ENCODE results near the gene MYF6.

Gene MYF6

DNA sequence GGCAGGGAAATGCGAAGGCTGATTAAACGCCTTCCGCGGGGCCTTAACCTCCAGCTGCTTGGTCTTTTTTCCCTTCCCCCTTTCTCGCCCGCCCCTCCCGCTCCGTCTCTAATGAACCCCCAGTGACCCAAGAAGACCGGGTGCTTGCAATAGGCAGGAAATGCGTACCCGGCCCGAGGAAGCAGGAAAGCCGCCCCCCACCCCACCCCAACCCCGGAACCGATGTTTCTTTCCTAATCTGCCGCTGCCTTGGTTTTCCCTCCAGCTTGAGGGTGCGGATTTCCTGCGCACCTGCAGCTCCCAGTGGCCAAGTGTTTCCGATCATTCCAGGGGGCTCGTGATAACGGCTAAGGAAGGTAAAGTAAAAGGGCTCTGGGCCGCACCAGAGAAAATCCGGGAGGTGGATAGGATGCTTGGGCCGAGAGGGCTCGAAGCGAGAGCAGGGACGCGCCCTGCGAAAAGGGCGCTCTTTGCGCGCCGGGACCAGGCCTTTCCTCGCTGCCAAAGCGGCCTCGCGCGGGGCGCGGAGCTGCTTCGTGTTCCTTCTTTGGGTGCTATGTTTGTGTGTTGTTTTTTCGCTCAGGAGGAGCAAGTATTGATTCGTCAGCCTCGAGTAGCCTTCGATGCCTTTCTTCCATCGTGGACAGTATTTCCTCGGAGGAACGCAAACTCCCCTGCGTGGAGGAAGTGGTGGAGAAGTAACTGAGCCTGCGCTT, 983 bp downstream of the MYF6 start:
- no peak for DNase-seq

- no peak for DNase-seq
Observed at GRCh38 chr12:80708975-80709328, 1.5 kb downstream of the MYF6 start.

DNA sequence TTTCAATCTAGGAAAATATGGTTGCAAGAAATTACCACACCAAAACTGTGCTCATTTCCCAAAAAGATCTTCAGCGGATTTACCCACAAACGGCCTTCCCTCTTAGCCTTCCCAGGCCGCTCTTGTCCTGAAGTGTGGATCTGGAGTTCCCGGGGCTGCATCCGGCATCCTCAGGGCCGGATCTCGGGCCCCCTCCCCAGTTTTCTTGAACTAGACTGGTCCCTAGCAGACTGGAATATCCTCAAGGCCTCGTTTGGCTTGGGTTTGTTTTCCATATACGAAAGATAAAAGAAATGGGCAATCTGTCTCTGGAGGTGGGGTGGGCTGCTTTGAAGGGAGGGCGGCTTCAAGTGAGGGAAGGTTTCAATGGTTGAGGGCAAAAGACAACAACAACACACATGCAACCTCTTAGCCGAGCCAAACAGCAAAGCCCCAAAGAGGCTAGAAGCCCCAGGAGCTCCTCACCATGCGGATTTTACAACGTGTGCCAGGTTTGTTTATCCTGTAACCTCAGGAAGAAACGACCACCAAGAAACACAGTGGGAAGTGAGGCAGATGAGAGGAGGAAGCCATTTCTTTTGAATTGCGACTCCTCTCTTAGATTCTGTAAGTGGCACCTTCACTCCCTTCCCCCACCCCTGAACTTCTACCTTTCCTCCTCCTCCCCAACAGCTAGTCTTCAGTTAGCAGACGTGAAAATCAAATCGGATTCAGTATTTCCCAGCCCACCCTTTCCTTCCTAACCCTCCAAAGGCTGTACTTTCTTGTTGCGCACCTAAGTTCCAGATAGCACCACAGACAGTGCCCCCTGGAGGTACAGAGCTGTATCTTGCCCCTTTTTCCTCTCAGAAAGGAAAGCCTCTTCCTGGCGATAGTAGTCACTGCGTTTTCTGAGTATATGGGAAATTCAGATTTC, 2.6 kb downstream of the MYF6 start:
- DNase-seq = peak; percentile 6

DNA sequence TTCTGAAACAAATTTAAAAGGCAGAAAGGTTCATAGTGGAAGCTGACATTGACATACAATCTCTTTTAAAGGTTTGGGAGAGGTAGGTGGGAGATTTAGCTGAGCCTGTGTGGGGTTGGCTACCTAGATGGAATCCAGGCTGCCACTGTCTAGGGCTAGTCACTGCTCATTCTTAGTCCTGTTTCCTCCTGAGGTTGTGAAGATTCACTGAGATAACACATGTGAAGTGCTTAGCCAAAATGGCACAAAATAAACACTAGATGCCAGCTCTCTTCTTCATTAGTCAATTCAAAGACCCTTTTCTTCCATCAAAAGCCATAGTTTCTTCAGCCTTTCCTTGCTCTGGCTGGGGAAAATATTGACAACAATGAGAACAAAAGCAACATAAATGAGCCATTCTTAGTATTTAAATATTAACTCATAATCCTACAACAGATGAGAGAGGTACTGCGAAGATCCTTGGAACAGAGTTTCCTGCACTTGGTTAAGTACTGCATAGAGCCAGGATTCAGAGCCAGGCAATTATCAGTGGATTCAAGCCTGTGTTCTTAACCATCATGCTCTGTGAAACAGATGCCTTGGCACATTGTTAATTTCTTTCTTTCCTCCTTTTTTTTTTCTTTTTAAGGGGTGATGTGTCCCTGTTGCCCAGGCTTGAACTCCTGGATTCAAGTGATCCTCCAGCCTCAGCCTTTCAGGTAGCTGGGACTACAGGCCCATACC, 3.5 kb downstream of the MYF6 start:
- no peak for DNase-seq

DNA sequence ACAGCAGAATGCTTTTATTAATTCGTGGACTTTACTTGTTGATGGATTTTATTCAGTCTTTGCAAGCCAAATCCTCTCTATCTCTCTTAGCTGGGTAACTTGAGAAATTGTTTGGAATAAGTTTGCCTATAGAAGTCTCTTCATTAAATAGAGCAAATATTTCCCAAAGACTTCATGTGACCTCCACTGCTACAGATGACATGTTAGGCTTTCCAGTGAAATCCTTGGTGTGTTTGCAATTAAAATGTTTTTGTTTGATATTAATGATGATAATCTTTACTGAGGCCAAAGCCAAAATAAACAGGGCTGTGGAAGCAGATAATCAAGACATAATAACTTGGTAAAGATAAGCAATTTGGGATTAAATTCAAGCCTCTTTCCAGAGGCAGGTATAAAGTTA, 4.4 kb downstream of the MYF6 start:
- DNase-seq = no peak

- DNase-seq = no peak
Observed at GRCh38 chr12:80712866-80713265, 5.4 kb downstream of the MYF6 start.

- no peak for DNase-seq
Observed at GRCh38 chr12:80713419-80713818, 6.0 kb downstream of the MYF6 start.

DNA sequence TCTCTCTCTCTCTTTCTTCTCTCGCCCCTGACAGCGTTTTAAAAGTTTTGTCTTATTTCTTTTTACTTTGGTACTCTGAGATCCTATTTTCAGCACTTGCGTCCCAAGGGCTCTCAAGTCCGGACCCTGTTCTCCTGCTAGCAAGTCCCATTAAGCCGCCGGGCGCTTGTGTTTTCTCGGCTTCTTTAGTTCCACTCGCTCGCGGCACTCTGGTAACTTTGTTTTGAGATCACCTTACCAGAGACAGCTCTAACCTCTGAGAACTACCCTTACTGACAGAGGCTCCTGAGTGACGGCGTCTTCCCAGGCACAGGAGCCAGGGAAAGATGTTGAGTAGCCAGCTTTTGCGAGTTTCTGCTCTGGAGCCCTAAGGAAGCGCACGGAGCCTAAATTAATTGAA, 6.6 kb downstream of the MYF6 start:
- DNase-seq = no peak

GRCh38 chr12:80714846-80715245, 7.4 kb downstream of the MYF6 start:
- no peak for DNase-seq

DNA sequence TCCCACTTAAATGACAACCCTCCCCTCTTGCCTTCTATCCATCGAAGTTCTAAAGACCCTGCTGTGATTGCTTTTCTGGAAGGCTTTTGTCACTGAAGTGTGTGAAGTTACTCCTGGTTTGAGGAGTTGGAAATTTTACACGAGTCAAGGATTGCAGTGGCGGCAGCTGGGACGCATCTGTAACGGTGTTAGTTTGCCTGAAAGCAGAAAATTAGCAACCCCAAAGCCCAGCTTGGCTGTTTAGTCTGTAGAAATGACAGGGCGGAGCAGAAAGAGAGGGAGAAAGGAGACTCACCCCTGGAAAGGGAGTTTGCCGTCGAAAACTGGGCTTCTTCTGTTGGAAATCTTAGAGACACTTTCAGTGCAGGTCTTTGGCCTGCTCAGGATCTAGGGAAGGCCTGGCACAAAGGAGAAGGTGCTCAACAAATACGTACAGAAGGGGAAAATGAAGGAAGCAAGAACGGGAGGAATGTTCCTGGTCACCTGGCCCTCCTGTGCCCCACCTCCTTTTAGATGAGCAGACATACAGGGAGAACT, 8.3 kb downstream of the MYF6 start:
- DNase-seq = no peak

DNA sequence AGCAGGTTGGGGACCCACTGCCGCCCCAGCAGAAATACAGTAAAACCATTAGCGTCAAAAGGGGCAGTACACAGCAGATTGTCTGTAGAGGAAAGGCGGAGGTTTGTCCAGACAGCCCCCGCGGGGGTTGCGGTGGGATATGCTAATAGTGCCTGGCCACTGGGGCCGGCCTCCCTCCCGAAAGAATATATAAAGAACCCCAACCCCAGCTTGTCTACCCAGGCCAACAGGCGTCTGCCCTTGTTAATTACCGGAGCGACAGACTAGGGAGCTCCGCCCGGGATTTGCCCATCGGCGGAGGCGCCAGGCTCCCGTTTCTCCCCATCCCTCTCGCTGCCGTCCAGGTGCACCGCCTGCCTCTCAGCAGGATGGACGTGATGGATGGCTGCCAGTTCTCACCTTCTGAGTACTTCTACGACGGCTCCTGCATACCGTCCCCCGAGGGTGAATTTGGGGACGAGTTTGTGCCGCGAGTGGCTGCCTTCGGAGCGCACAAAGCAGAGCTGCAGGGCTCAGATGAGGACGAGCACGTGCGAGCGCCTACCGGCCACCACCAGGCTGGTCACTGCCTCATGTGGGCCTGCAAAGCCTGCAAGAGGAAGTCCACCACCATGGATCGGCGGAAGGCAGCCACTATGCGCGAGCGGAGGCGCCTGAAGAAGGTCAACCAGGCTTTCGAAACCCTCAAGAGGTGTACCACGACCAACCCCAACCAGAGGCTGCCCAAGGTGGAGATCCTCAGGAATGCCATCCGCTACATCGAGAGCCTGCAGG, 9.4 kb downstream of the MYF6 start, which contains the start of gene MYF5:
Gene MYF5 (plus strand): TSS at position 217 of the 774 bp plus-strand sequence. CDS start 152 bp downstream, at position 369.
- DNase-seq = no peak

- DNase-seq = no peak
Observed at GRCh38 chr12:80717856-80718255, 10.4 kb downstream of the MYF6 start.

GRCh38 chr12:80720516-80720915, 13.1 kb downstream of the MYF6 start:
- no peak for DNase-seq

GRCh38 chr12:80721326-80721725, 13.9 kb downstream of the MYF6 start:
- no peak for DNase-seq

DNA sequence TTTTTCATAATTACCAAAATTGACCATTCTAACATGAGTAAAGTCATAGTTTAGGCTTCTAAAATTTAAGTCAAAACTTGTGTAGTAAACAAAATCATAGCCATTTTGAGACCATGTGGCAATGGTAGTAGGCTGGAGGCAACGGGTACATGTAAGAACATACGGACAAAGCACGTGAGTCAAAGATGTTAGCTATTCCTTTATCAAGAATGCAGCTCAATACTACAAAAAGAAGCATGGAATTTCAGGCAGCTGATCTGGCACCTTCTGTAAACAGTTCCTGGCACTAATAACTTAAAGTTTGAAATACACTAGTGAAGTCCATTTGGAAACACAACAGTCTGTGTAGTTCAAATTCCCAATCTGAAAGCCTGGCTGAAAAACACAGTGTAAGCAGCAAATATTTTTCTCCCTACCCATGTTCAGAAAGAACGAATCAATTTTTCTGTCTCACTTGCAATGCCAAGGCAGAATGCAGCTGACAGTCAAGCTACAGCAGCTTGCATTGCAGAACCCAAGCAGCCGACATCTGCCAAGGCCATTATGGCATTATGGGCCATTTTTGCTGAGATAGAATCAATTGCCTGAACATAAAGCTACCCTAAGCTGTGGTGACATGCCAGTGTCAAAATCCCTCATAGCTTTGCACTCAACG, 38.5 kb downstream of the MYF6 start:
- DNase-seq = no peak

DNA sequence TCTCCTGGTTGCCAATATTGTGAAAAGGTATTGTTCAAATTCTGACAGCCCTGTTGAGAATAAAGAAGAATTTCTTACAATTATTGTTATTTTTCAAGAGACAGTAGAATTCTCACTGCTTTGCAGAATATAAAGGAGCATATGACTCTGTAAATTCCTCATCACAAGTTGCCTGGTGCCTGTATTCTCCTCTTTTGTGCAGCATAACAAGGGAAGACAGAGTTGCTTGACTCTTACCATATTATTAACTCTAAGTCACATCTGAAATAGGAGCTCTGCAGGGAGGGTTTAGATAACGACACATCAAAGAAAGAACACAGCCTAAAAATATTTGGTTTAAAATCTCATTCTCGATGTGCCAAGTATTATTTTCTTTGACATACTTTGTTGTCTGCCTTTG, 40.4 kb downstream of the MYF6 start:
- DNase-seq = no peak

GRCh38 chr12:80749456-80749855, 42.0 kb downstream of the MYF6 start:
- no peak for DNase-seq

DNA sequence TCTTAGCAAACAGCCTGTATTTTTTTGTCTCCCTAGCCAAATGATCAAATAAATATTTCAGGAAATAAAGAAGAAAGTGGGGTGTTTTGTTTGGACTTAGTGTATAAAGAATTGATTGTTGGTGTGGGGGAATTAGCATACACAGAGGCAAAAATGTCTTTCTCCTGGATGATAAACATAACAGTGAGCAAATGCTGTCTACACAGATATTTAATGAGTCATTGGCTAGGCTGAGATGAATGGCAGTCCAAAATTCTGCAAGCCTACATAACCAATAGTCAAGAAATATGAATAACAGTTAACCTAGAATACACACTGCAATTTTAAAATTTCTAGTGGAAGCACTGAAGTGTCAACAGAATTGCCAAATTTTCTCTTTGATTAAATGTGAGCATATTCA, 45.0 kb downstream of the MYF6 start:
- no peak for DNase-seq

- DNase-seq = no peak
Observed at GRCh38 chr12:80754274-80754673, 46.8 kb downstream of the MYF6 start.

- no peak for DNase-seq
Observed at GRCh38 chr12:80756875-80757274, 49.4 kb downstream of the MYF6 start.

All from hematopoietic multipotent progenitor cell treated with erythropoietin and hydrocortisone succinate and interleukin-3 and kit ligand, for 8 days (in vitro differentiated cells).